HG02981 (cell line): ENCODE data around the gene FCHSD1.

Source experiments
- ATAC-seq: cut with Tn5 transposase; IDR thresholded peaks from one replicate; pipeline ENCODE4 v1.9.1; 2021; ENCODE audit warnings: mild to moderate bottlenecking, moderate library complexity; ENCODE audit not compliant: unreplicated experiment

The FCHSD1 gene

GRCh38 chr5:141646026-141646425, 5.2 kb downstream of the FCHSD1 start:
- no peak for ATAC-seq

GRCh38 chr5:141641634-141642267, 9.5 kb downstream of the FCHSD1 start:
- peak; percentile 49 for ATAC-seq

- ATAC-seq = no peak
Measured at GRCh38 chr5:141640698-141641097, 10.5 kb downstream of the FCHSD1 start.

GRCh38 chr5:141640051-141640415, 11.2 kb downstream of the FCHSD1 start:
- no peak for ATAC-seq

- no peak for ATAC-seq
Measured at GRCh38 chr5:141639357-141640050, 11.7 kb downstream of the FCHSD1 start.

- ATAC-seq = no peak
Measured at GRCh38 chr5:141638771-141639170, 12.4 kb downstream of the FCHSD1 start.

- ATAC-seq = peak; percentile 26
Measured at GRCh38 chr5:141637767-141638419, 13.3 kb downstream of the FCHSD1 start.

- ATAC-seq = peak; percentile 21
Measured at GRCh38 chr5:141637123-141637766, 14.0 kb downstream of the FCHSD1 start.

- ATAC-seq = peak; percentile 72
Measured at GRCh38 chr5:141636413-141637122, 14.7 kb downstream of the FCHSD1 start, which contains the start of the genes HDAC3 and RELL2. Gene HDAC3 (minus strand): TSS chr5:141636849. CDS start chr5:141636790, 59 bp downstream. Gene RELL2 (plus strand): TSS chr5:141636997. CDS start chr5:141638226, 1,229 bp downstream.

GRCh38 chr5:141636106-141636412, 15.2 kb downstream of the FCHSD1 start:
- ATAC-seq = no peak

GRCh38 chr5:141635646-141636045, 15.6 kb downstream of the FCHSD1 start:
- no peak for ATAC-seq

- ATAC-seq = no peak
Measured at GRCh38 chr5:141634720-141635119, 16.5 kb downstream of the FCHSD1 start.

GRCh38 chr5:141633871-141634561, 17.2 kb downstream of the FCHSD1 start:
- peak; percentile 61 for ATAC-seq

GRCh38 chr5:141632650-141633049, 18.6 kb downstream of the FCHSD1 start:
- no peak for ATAC-seq

GRCh38 chr5:141630570-141631140, 20.6 kb downstream of the FCHSD1 start:
- ATAC-seq = no peak

GRCh38 chr5:141628175-141628788, 22.9 kb downstream of the FCHSD1 start:
- no peak for ATAC-seq

GRCh38 chr5:141623611-141624010, 27.6 kb downstream of the FCHSD1 start:
- no peak for ATAC-seq

- peak; percentile 38 for ATAC-seq
Measured at GRCh38 chr5:141623186-141623585, 28.0 kb downstream of the FCHSD1 start.

- peak; percentile 82 for ATAC-seq
Measured at GRCh38 chr5:141618804-141619554, 32.2 kb downstream of the FCHSD1 start, which contains the start of gene DIAPH1. Gene DIAPH1 (minus strand): TSS chr5:141619000. CDS start chr5:141618914, 86 bp downstream.
